Measurements from ENCODE around the gene ST3GAL6. TPM values are rescaled to one million over a fixed set of nuclear protein-coding genes. Genes with fewer than 3 reads are reported as not detected.

Gene ST3GAL6
- polyA plus RNA-seq, 1 donor from 2014 or later: not detected

DNA sequence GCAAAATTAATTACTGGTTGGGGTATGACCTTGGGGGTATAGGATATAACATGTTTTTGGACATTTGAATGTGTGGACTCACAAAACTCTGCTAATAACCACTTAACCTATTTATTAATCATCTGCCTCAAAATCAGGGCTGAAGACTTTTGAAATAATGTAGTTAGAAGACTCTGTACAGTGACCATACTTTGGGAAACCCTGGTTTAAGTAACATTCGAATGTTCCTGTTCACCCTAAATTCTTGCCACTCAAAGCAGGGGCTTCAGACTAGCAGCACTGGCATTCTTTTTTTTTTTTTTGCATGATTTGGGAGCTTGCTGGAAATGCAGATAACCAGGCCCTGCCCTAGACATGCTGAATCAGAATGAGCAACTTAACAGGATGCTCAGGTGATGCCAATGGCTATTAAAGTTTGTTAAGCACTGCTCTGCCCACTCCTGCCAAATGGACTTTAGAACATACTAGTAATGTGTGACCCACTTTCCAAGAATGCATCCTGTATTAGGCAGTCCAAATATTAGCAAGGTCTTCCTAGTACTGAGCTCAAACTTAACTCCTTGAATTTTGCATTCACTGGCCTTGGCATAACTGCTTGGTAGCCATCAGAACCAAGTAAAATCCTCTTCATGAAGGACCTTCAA lies 12.7 kb upstream of the ST3GAL6 start:
- Mint-ChIP-seq H3K27ac (no peak overlapping the region), H3K9me3 (peaks cover 0 to 3% (median 0%) of the 10 kb centered on the region in 3 donors), H3K27me3 (peaks cover 9% of the 10 kb centered on the region), H3K36me3 (peaks cover 1% of the 10 kb centered on the region), H3K4me3 (no peak overlapping the region), H3K4me1 (no peaks in the 10 kb centered on the region)

DNA sequence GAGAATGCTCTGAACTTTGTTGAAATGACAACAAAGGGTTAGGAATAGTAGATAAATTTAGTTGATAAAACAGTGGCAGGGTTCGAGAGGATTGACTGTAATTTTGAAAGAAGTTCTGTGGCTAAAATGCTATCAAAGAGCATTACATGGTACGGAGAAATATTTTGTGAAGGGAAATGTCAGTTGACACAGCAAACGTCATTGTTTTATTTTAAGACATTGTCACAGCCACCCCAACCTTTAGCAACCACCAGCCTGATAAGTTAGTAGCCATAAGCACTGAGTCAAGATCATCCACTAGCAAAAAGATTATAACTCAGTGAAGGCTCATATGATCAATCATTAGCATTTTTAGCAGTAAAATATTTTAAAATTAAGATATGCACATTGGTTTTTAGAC lies 8.7 kb upstream of the ST3GAL6 start:
- no peaks in the 10 kb centered on the region for H3K36me3 Mint-ChIP-seq
- H3K27ac Mint-ChIP-seq: no peak overlapping the region
- H3K4me3 Mint-ChIP-seq: no peak overlapping the region
- H3K27me3 Mint-ChIP-seq: peaks cover 10% of the 10 kb centered on the region
- no peaks in the 10 kb centered on the region for H3K4me1 Mint-ChIP-seq
- no peaks in the 10 kb centered on the region for H3K9me3 Mint-ChIP-seq

DNA sequence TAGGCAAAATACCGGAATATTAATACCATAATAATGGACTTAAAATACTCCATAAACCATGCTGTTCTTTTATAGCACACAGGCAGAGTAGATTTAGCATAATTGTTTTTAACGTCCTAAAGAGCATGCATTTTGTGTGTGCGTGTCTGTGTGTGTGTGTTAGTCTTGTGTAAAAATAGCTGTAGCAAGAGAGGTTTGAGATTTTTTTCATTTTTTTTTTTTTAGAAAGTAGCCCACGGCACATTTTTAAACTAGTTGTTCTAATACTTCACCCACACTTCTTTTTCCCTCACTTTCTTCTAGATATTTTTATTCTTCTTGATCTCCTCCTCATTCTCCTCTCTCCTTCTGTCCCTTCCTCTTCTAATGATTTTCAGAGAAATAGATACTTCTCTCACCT lies 7.5 kb upstream of the ST3GAL6 start:
- Mint-ChIP-seq H3K27me3 (peaks cover 10% of the 10 kb centered on the region), H3K4me3 (no peak overlapping the region), H3K9me3 (no peaks in the 10 kb centered on the region), H3K36me3 (no peaks in the 10 kb centered on the region), H3K4me1 (no peaks in the 10 kb centered on the region), H3K27ac (no peak overlapping the region)

DNA sequence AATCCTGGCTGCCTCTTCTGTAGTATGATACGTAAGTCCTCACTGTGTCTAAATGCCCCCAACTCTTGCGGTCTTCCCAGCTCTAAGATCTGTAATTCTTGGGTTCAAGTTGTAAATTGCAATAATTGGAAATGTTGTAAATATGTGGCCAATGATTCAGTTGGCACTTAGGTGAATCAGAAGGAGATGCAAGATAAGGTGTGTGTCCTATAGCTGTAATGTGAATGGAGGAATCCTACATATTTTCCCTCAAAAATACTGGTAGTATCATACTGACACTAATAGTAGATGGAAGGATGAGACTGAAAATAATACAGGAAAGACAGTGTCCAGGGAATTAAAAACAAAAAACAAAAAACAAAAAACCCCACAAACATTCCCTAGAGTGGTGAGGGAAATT lies 3.5 kb upstream of the ST3GAL6 start:
- Mint-ChIP-seq H3K9me3 (peaks cover 0 to 1% (median 0%) of the 10 kb centered on the region in 3 donors), H3K4me3 (no peak overlapping the region), H3K36me3 (no peaks in the 10 kb centered on the region), H3K27me3 (peaks cover 11% of the 10 kb centered on the region), H3K4me1 (peaks cover 0 to 6% (median 0%) of the 10 kb centered on the region in 3 donors), H3K27ac (no peak overlapping the region)

DNA sequence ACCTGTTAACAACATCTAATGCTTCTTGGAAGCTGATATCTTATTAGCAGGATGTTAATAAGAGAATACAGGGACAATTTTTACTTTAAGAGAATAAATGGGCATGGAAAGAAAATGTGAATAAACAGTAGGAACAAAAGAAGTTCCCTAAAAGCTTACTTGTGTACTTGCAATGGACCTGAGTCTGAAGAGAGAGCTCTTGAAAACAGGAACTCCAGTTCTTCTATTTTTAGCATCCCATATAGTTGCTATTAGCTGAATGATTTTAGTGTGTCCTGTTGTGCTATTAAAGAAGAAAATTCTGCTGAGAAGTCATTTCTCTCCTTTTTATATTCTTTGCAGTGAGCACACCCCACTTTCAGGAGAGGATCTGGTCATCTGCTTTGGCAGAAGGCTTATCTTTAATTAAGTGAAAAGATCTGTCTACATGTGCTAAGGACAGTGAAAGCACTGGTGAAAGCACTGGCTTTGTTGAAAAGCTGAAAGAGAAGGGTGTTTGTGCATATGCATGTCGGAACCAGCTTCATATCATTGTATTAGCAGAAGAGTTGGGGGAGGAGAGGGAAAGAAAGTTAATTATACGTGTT lies 1.4 kb upstream of the ST3GAL6 start:
- Mint-ChIP-seq H3K4me3 (no peak overlapping the region), H3K36me3 (no peaks in the 10 kb centered on the region), H3K27me3 (peaks cover 14% of the 10 kb centered on the region), H3K9me3 (peaks cover 0 to 3% (median 0%) of the 10 kb centered on the region in 3 donors), H3K27ac (no peak overlapping the region), H3K4me1 (peaks cover 0 to 6% (median 0%) of the 10 kb centered on the region in 3 donors)

DNA sequence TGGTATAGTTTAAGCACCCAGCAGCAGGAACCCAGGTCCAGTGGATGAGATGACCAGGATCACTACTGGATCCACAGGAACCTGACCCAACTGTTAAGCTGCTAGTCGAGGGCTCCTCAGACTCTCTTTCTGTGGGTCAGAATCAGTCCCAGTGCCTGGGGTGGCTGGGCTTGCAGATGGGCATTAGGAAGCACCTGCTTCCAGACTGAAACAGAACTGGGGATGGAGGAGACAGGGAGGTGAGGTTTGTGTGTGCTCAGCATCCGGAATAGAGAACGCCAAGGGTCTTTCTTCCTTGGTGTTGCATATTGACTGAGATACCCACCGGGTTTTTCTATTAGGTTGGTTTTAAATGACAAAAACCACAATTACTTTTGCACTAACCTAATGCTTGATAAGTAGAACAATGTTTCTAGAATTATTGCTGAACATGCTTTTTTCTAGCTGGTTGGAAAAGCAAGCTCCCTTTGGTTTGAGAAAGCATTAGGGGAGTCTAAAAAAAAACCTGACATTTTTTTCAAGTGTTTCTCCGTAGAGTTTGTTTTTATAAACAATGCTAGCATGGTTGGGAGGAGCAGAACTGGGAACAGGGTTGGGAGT lies 779 bp downstream of the ST3GAL6 start:
- H3K27ac Mint-ChIP-seq: no peak overlapping the region
- no peaks in the 10 kb centered on the region for H3K36me3 Mint-ChIP-seq
- peaks cover 14% of the 10 kb centered on the region for H3K27me3 Mint-ChIP-seq
- peaks cover 0 to 3% (median 0%) of the 10 kb centered on the region in 3 donors for H3K9me3 Mint-ChIP-seq
- peaks cover 0 to 6% (median 0%) of the 10 kb centered on the region in 3 donors for H3K4me1 Mint-ChIP-seq
- peak overlapping the region in 1 of 4 donors; percentile 81 for H3K4me3 Mint-ChIP-seq

DNA sequence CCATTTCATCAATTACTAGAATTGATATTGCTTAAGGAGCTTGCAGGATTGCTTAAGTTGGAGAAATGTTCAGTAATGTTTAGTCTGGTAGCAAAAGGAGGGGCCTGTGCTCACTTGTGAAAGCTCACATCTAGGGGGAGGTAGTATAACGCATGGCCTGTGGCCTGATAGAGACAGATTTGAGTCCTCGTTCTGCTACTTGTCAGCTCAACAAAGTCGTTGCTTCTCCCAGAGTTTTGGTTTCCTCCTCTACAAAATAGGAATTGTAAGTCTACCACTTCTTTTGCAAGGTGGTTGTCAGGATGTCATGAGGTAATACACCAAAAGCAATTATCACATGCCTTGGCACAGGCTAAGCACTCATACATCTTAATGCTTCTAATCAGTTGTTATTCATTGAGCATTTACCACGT lies 1.3 kb downstream of the ST3GAL6 start:
- H3K27me3 Mint-ChIP-seq: peaks cover 12% of the 10 kb centered on the region
- H3K4me3 Mint-ChIP-seq: no peak overlapping the region
- no peak overlapping the region for H3K27ac Mint-ChIP-seq
- H3K36me3 Mint-ChIP-seq: no peaks in the 10 kb centered on the region
- H3K4me1 Mint-ChIP-seq: peaks cover 0 to 6% (median 0%) of the 10 kb centered on the region in 3 donors
- peaks cover 0 to 3% (median 0%) of the 10 kb centered on the region in 3 donors for H3K9me3 Mint-ChIP-seq

DNA sequence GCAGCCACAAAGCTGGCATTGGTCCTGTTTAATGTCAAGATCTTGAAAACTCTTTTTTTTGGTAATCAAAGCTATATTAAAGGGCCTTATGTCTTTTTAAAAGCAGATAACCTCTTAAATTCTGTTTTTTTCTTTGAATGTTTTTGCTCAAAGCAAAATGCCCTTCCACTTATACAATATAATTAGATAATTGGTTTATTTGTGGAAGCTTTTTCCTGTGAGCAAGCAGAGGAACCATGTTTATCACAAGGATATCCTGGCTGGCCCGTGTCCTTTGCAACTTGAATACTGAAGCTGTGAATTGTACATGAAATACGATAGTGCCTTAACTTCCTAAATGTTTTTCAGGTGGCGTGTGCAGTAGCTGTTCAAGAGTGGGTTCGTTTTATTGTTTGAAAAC lies 2.6 kb downstream of the ST3GAL6 start:
- Mint-ChIP-seq H3K27ac (no peak overlapping the region), H3K9me3 (peaks cover 0 to 3% (median 0%) of the 10 kb centered on the region in 3 donors), H3K4me3 (no peak overlapping the region), H3K4me1 (peaks cover 0 to 6% (median 0%) of the 10 kb centered on the region in 3 donors), H3K36me3 (no peaks in the 10 kb centered on the region), H3K27me3 (peaks cover 18% of the 10 kb centered on the region)

DNA sequence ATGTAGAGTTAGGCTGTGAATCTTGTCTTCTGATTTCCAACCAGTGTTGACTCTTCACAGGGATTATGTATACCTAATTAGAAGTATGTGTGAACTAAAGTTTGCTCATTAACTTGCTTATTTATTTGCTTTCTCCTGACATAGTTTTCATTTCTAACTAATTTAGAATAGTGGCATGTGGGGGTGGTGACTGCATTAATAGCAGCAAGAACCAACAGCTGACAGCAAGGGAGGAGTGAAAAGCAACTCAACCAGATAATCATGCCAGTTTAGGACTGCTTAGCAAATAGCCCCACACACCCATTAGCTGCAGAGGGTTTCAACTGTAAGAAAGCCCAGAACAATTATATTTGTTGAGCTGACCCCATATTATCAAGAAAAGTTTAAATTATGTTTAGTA lies 3.8 kb downstream of the ST3GAL6 start:
- Mint-ChIP-seq H3K4me1 (peaks cover 0 to under 1% (median 0%) of the 10 kb centered on the region in 3 donors), H3K9me3 (peaks cover 0 to 2% (median 0%) of the 10 kb centered on the region in 3 donors), H3K36me3 (no peaks in the 10 kb centered on the region), H3K4me3 (no peak overlapping the region), H3K27ac (no peak overlapping the region), H3K27me3 (peaks cover 17% of the 10 kb centered on the region)

DNA sequence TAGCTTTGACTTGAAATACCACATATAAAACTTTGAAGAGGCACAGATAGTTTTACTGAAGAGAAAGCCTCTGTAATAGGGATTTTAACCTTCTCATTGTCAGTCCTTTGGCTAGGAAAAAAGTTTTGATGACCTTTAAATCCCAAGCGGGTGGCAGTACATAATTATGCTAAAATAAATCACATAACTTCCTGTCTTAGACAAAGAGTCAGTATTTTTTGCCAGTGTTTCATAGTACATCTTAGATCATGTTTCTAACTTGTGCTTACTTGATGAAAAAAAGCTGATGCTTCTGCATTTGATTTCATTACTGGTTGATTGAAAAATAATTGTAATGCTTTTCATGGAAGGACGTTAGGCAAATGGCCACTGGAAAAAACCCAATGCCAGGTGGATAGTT lies 5.8 kb downstream of the ST3GAL6 start:
- no peak overlapping the region for H3K4me3 Mint-ChIP-seq
- no peak overlapping the region for H3K27ac Mint-ChIP-seq
- H3K9me3 Mint-ChIP-seq: peaks cover 0 to 2% (median 0%) of the 10 kb centered on the region in 3 donors
- peaks cover 11% of the 10 kb centered on the region for H3K27me3 Mint-ChIP-seq
- no peaks in the 10 kb centered on the region for H3K4me1 Mint-ChIP-seq
- no peaks in the 10 kb centered on the region for H3K36me3 Mint-ChIP-seq

DNA sequence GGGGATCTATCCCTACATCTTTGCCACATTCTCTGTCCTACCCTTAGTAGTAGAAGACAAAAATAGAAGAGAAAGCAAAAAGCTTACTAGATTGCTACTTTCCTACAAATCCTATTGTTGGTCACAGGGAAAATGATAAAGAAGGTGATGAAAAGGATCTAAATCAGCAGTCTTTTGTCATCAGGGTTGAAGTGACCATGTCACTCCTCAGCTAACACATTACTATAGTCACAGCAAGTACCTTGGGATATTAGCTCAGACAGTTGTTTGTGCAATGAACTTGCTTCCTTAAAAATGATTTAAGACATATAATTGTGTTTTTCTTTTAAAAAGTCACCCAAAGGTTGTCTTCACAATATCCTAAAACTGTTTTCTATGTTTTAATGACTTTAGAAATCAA lies 6.3 kb downstream of the ST3GAL6 start:
- H3K9me3 Mint-ChIP-seq: peaks cover 0 to 2% (median 0%) of the 10 kb centered on the region in 3 donors
- H3K27me3 Mint-ChIP-seq: peaks cover 11% of the 10 kb centered on the region
- no peaks in the 10 kb centered on the region for H3K36me3 Mint-ChIP-seq
- no peak overlapping the region for H3K4me3 Mint-ChIP-seq
- H3K4me1 Mint-ChIP-seq: no peaks in the 10 kb centered on the region
- H3K27ac Mint-ChIP-seq: no peak overlapping the region

DNA sequence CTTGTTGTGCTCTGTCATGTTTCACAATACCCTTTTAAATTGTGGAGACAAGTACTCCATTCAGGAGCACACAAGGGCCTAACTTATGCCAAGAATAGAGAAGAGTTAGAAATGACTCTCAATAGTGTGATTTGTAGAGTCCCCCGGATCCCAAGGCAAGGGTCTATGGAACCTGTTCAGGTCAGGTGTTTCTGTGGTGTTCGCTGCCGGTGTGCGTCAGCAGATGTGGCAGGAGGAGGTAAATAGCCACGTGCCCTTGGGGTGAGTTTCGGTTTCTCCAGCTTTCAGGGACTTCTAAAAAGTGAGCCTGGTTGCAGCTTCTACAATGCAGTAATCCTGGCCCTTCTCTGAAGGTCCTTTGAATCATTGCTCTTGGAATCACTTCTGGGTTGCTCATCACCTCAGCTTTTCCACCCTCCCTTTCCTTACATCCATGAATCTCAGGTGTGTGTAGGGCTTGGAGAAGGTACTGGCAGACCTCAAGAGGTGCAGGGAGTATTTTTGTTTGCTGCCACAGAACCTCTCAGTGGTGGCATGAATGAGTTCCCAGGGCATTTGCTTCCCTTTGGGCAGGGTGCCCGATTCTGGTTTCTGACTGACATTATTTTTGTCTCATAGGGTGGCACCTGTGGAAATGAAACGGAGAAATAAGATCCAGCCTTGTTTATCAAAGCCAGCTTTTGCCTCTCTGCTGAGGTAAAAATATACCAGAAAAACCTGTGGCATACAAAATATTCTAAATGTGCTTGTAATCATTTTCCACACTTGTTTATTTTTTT lies 7.3 kb downstream of the ST3GAL6 start:
- Mint-ChIP-seq H3K4me1 (no peaks in the 10 kb centered on the region), H3K9me3 (peaks cover 0 to 2% (median 0%) of the 10 kb centered on the region in 3 donors), H3K27ac (no peak overlapping the region), H3K27me3 (peaks cover 13% of the 10 kb centered on the region), H3K36me3 (no peaks in the 10 kb centered on the region), H3K4me3 (no peak overlapping the region)

DNA sequence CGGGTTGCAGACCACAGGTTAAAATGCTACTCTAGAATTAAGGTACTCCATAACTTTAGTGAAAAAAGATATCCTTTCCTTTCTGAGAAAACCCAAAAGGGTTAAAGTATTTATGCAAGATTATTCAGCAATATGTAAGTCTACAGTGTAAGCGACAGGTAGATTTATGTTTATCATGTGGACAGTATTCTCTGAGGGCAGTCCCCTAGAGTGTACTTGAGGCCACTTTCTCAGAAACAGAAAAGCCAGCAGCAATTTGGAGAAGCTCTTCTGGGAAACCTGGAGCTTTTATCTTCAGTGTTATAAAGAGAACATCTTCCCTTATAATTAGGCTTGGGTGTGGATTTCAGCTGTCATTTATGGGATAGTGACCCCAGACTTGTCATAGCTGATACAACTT lies 8.9 kb downstream of the ST3GAL6 start:
- H3K27me3 Mint-ChIP-seq: peaks cover 10% of the 10 kb centered on the region
- no peaks in the 10 kb centered on the region for H3K9me3 Mint-ChIP-seq
- H3K4me1 Mint-ChIP-seq: no peaks in the 10 kb centered on the region

DNA sequence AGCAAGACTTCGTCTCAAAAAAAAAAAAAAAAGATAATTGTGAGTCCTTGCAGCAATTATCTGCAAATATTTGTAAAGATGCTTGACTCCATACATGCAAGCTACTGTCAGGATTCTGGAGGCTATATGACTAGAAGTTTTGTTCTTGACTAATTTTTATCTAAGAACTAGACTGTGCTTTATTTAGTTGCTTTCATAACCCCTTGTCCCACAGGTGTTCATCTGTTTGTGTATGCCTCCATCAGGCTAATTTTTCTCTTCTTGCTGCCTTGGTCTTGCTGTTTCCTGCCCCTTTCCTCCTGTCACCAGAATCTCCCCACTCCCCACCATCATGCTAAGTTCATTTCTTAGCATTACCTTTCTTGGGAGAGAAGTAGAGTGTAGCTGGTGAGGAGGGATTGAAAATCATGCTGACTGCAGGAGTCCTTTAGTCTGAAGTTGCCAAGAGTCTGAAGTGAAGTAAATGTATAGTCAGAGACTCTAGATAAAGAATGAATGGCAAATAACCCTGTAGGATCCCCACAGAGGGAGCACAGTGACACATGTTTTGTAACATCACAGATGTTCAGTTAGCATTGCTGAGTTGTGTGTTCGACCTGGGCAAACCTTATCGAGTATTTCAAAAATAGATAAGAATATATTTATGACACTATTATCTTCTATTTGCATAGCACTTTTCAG lies 12.5 kb downstream of the ST3GAL6 start:
- no peak overlapping the region for H3K27ac Mint-ChIP-seq
- H3K27me3 Mint-ChIP-seq: peaks cover 8% of the 10 kb centered on the region
- no peaks in the 10 kb centered on the region for H3K4me1 Mint-ChIP-seq
- H3K36me3 Mint-ChIP-seq: no peaks in the 10 kb centered on the region
- H3K9me3 Mint-ChIP-seq: no peaks in the 10 kb centered on the region
- H3K4me3 Mint-ChIP-seq: no peak overlapping the region

More for the DNA sequence above, 8.9 kb downstream of the ST3GAL6 start:
- no peak overlapping the region for H3K4me3 Mint-ChIP-seq
- H3K27ac Mint-ChIP-seq: no peak overlapping the region
- no peaks in the 10 kb centered on the region for H3K36me3 Mint-ChIP-seq

DNA sequence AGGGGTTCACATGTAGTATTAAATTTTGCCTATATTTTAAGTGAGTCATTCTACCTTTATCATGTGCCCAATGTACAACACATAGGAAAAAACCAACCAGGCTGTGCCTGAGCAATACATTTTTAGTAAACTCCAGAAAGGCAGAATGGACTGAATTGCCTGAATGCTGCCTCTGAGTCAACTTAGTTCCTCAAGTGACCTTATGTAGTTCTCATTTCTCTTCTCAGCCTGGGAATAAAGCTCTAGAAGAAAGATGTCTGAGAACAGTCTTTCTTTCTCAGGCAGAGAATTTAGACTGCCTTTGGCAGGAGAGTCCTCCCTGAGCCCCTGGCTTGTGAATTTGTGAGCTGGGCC lies 13.0 kb downstream of the ST3GAL6 start:
- no peaks in the 10 kb centered on the region for H3K4me1 Mint-ChIP-seq
- H3K4me3 Mint-ChIP-seq: no peak overlapping the region
- H3K27ac Mint-ChIP-seq: no peak overlapping the region
- H3K27me3 Mint-ChIP-seq: peaks cover 9% of the 10 kb centered on the region
- H3K9me3 Mint-ChIP-seq: no peaks in the 10 kb centered on the region
- no peaks in the 10 kb centered on the region for H3K36me3 Mint-ChIP-seq

All from IgD-negative memory B cell (primary cell).